Activated T-helper 17 cell treated with anti-CD3 and anti-CD28 coated beads, Interleukin-2, amount 50 U/mL, for 72 hours (primary cell): ENCODE measurements around the gene NAA11. TPM values are rescaled to one million over a fixed set of nuclear protein-coding genes. Genes with fewer than 3 reads are reported as not detected.
"Not testable (repeated sequence)": the region's sequence is repeated elsewhere in the genome, so short reads cannot be mapped to it uniquely, and the experiment has no call there.

Source experiments
- ATAC-seq: fragments of 150-1000 bp; cut with Tn5 transposase; replicated peaks from 2 replicates; pipeline ENCODE4 v1.10.0; 2021; ENCODE audit warnings: mild to moderate bottlenecking, moderate library complexity
- H3K27ac Mint-ChIP-seq: one replicate; pipeline ENCODE4 v1.8.0; 2022; ENCODE audit warnings: mixed read lengths
- H3K27me3 Mint-ChIP-seq: one replicate; pipeline ENCODE4 v1.8.0; 2022; ENCODE audit warnings: mixed read lengths
- H3K36me3 Mint-ChIP-seq: one replicate; pipeline ENCODE4 v1.8.0; 2022; ENCODE audit warnings: low read depth, mild to moderate bottlenecking, mixed read lengths
- H3K4me1 Mint-ChIP-seq: one replicate; pipeline ENCODE4 v1.8.0; 2022; ENCODE audit warnings: mixed read lengths
- H3K4me3 Mint-ChIP-seq: one replicate; pipeline ENCODE4 v1.8.0; 2022; ENCODE audit warnings: mild to moderate bottlenecking, mixed read lengths
- H3K9me3 Mint-ChIP-seq: one replicate; pipeline ENCODE4 v1.8.0; 2022; ENCODE audit warnings: mixed read lengths
- total RNA-seq, 2 donors: library from RNA; stranded (reverse); gene quantifications; one replicate each; pipeline ENCODE4 v1.2.3, GENCODE V29; 2022

NAA11 gene
- total RNA-seq, 2 donors from 2014 or later: not detected

GRCh38 chr4:79295086-79295485 is 30.8 kb downstream of the NAA11 start:
- no peaks in the 10 kb centered on the region for H3K36me3 Mint-ChIP-seq

GRCh38 chr4:79294064-79294463 is 31.8 kb downstream of the NAA11 start:
- no peaks in the 10 kb centered on the region for H3K4me1 Mint-ChIP-seq
- ATAC-seq: no peak
- peaks cover 8% of the 10 kb centered on the region for H3K27me3 Mint-ChIP-seq
- H3K27ac Mint-ChIP-seq: no peak overlapping the region
- H3K4me3 Mint-ChIP-seq: no peak overlapping the region
- H3K36me3 Mint-ChIP-seq: no peaks in the 10 kb centered on the region
- H3K9me3 Mint-ChIP-seq: no peaks in the 10 kb centered on the region

More at GRCh38 chr4:79295086-79295485, 30.8 kb downstream of the NAA11 start:
- H3K27me3 Mint-ChIP-seq: peaks cover 4% of the 10 kb centered on the region
- ATAC-seq: no peak
- no peaks in the 10 kb centered on the region for H3K9me3 Mint-ChIP-seq
- no peaks in the 10 kb centered on the region for H3K4me1 Mint-ChIP-seq
- no peak overlapping the region for H3K27ac Mint-ChIP-seq
- no peak overlapping the region for H3K4me3 Mint-ChIP-seq

GRCh38 chr4:79292008-79292407 is 33.9 kb downstream of the NAA11 start:
- no peaks in the 10 kb centered on the region for H3K9me3 Mint-ChIP-seq
- H3K4me1 Mint-ChIP-seq: no peaks in the 10 kb centered on the region
- peaks cover 8% of the 10 kb centered on the region for H3K27me3 Mint-ChIP-seq
- no peak overlapping the region for H3K27ac Mint-ChIP-seq
- no peak overlapping the region for H3K4me3 Mint-ChIP-seq
- no peak for ATAC-seq
- H3K36me3 Mint-ChIP-seq: no peaks in the 10 kb centered on the region

GRCh38 chr4:79290376-79290775 is 35.5 kb downstream of the NAA11 start:
- Mint-ChIP-seq H3K4me3 (no peak overlapping the region), H3K27me3 (peaks cover 5% of the 10 kb centered on the region), H3K4me1 (no peaks in the 10 kb centered on the region), H3K9me3 (no peaks in the 10 kb centered on the region), H3K27ac (no peak overlapping the region), H3K36me3 (no peaks in the 10 kb centered on the region)
- no peak for ATAC-seq

- no peaks in the 10 kb centered on the region for H3K4me1 Mint-ChIP-seq
- peaks cover 5% of the 10 kb centered on the region for H3K27me3 Mint-ChIP-seq
- ATAC-seq: no peak
- H3K9me3 Mint-ChIP-seq: no peaks in the 10 kb centered on the region
- H3K27ac Mint-ChIP-seq: no peak overlapping the region
- H3K36me3 Mint-ChIP-seq: no peaks in the 10 kb centered on the region
- H3K4me3 Mint-ChIP-seq: no peak overlapping the region
Measured at GRCh38 chr4:79288185-79288584, 37.7 kb downstream of the NAA11 start.

- H3K9me3 Mint-ChIP-seq: no peaks in the 10 kb centered on the region
- H3K27ac Mint-ChIP-seq: no peak overlapping the region
Measured at GRCh38 chr4:79287718-79288117, 38.1 kb downstream of the NAA11 start.

GRCh38 chr4:79287076-79287475 is 38.8 kb downstream of the NAA11 start:
- H3K27me3 Mint-ChIP-seq: peaks cover 5% of the 10 kb centered on the region
- ATAC-seq: no peak
- H3K9me3 Mint-ChIP-seq: no peaks in the 10 kb centered on the region
- no peak overlapping the region for H3K4me3 Mint-ChIP-seq
- H3K27ac Mint-ChIP-seq: no peak overlapping the region
- no peaks in the 10 kb centered on the region for H3K36me3 Mint-ChIP-seq
- H3K4me1 Mint-ChIP-seq: no peaks in the 10 kb centered on the region

More at GRCh38 chr4:79287718-79288117, 38.1 kb downstream of the NAA11 start:
- Mint-ChIP-seq H3K27me3 (peaks cover 5% of the 10 kb centered on the region), H3K4me1 (no peaks in the 10 kb centered on the region), H3K36me3 (no peaks in the 10 kb centered on the region), H3K4me3 (no peak overlapping the region)
- ATAC-seq: no peak

- no peaks in the 10 kb centered on the region for H3K27me3 Mint-ChIP-seq
- H3K4me1 Mint-ChIP-seq: no peaks in the 10 kb centered on the region
- no peak overlapping the region for H3K4me3 Mint-ChIP-seq
- no peaks in the 10 kb centered on the region for H3K9me3 Mint-ChIP-seq
- no peak for ATAC-seq
- no peak overlapping the region for H3K27ac Mint-ChIP-seq
- no peaks in the 10 kb centered on the region for H3K36me3 Mint-ChIP-seq
Measured at GRCh38 chr4:79281566-79282359, 44.1 kb downstream of the NAA11 start.

- H3K36me3 Mint-ChIP-seq, H3K4me3 Mint-ChIP-seq, H3K27me3 Mint-ChIP-seq, H3K27ac Mint-ChIP-seq, H3K9me3 Mint-ChIP-seq, H3K4me1 Mint-ChIP-seq, ATAC-seq: not testable (repeated sequence)
Measured at GRCh38 chr4:79277467-79277866, 48.4 kb downstream of the NAA11 start.

- Mint-ChIP-seq H3K4me1 (no peaks in the 10 kb centered on the region), H3K27me3 (no peaks in the 10 kb centered on the region), H3K36me3 (no peaks in the 10 kb centered on the region), H3K4me3 (no peak overlapping the region), H3K27ac (no peak overlapping the region), H3K9me3 (no peaks in the 10 kb centered on the region)
- ATAC-seq: no peak
Measured at GRCh38 chr4:79273915-79274314, 51.9 kb downstream of the NAA11 start.

GRCh38 chr4:79272761-79273160 is 53.1 kb downstream of the NAA11 start:
- no peaks in the 10 kb centered on the region for H3K4me1 Mint-ChIP-seq
- no peaks in the 10 kb centered on the region for H3K9me3 Mint-ChIP-seq
- no peak for ATAC-seq
- H3K36me3 Mint-ChIP-seq: no peaks in the 10 kb centered on the region
- H3K4me3 Mint-ChIP-seq: no peak overlapping the region
- H3K27ac Mint-ChIP-seq: no peak overlapping the region
- H3K27me3 Mint-ChIP-seq: no peaks in the 10 kb centered on the region

GRCh38 chr4:79272126-79272525 is 53.7 kb downstream of the NAA11 start:
- no peak for ATAC-seq
- H3K9me3 Mint-ChIP-seq: no peaks in the 10 kb centered on the region
- no peaks in the 10 kb centered on the region for H3K4me1 Mint-ChIP-seq
- no peaks in the 10 kb centered on the region for H3K36me3 Mint-ChIP-seq
- H3K4me3 Mint-ChIP-seq: no peak overlapping the region
- H3K27me3 Mint-ChIP-seq: no peaks in the 10 kb centered on the region
- no peak overlapping the region for H3K27ac Mint-ChIP-seq

- no peak for ATAC-seq
- H3K36me3 Mint-ChIP-seq: no peaks in the 10 kb centered on the region
Measured at GRCh38 chr4:79267671-79268070, 58.2 kb downstream of the NAA11 start.

More at GRCh38 chr4:79267671-79268070, 58.2 kb downstream of the NAA11 start:
- Mint-ChIP-seq H3K9me3 (no peaks in the 10 kb centered on the region), H3K4me3 (no peak overlapping the region), H3K27me3 (no peaks in the 10 kb centered on the region), H3K4me1 (no peaks in the 10 kb centered on the region), H3K27ac (no peak overlapping the region)
